IPS-20b (cell line): Measurements from ENCODE around the gene MB.
"Not testable (repeated sequence)": the region's sequence is repeated elsewhere in the genome, so short reads cannot be mapped to it uniquely, and the experiment has no call there.

Experiments used
- H3K27ac ChIP-seq: one replicate; pipeline ENCODE4 v1.5.1; 2013; ENCODE audit warnings: low read length
- H3K27me3 ChIP-seq: 2 replicates; pipeline ENCODE4 v1.6.1; 2013; ENCODE audit warnings: mild to moderate bottlenecking, low read length, inconsistent platforms; ENCODE audit not compliant: insufficient read depth
- H3K36me3 ChIP-seq: 2 replicates; pipeline ENCODE4 v1.6.1; 2013; ENCODE audit warnings: low read depth, mild to moderate bottlenecking, inconsistent platforms, low read length, moderate library complexity; ENCODE audit not compliant: insufficient read depth
- H3K4me1 ChIP-seq: 2 replicates; pipeline ENCODE4 v1.6.1; 2013; ENCODE audit warnings: mild to moderate bottlenecking, control low read depth, inconsistent platforms, low read length, moderate library complexity; ENCODE audit not compliant: insufficient read depth
- H3K4me3 ChIP-seq: 2 replicates; pipeline ENCODE4 v1.5.1; 2013; ENCODE audit warnings: mild to moderate bottlenecking, low read length, inconsistent platforms
- H3K9ac ChIP-seq: 2 replicates; pipeline ENCODE4 v1.6.1; 2013; ENCODE audit warnings: low read depth, mild to moderate bottlenecking, inconsistent platforms, low read length, moderate library complexity
- H3K9me3 ChIP-seq: 2 replicates; pipeline ENCODE4 v1.6.1; 2013; ENCODE audit warnings: mild to moderate bottlenecking, low read depth, low read length, inconsistent platforms; ENCODE audit not compliant: insufficient read depth

The MB gene

GRCh38 chr22:35623885-35624284 is 6.8 kb upstream of the MB start:
- H3K4me1 ChIP-seq, H3K27ac ChIP-seq: not testable (repeated sequence)

GRCh38 chr22:35622191-35622913 is 5.2 kb upstream of the MB start:
- Histone ChIP-seq H3K27ac (no peak overlapping the region), H3K27me3 (no peaks in the 10 kb centered on the region), H3K4me1 (peaks cover 5% of the 10 kb centered on the region; the same call in 1 of the 2 replicates), H3K9me3 (no peaks in the 10 kb centered on the region), H3K36me3 (no peaks in the 10 kb centered on the region), H3K4me3 (no peak overlapping the region), H3K9ac (no peak overlapping the region)

More at GRCh38 chr22:35623885-35624284, 6.8 kb upstream of the MB start:
- not testable (repeated sequence) for H3K4me3 ChIP-seq, H3K9ac ChIP-seq, H3K36me3 ChIP-seq, H3K27me3 ChIP-seq, H3K9me3 ChIP-seq

GRCh38 chr22:35621451-35621850 is 4.3 kb upstream of the MB start:
- H3K27ac ChIP-seq = no peak overlapping the region

GRCh38 chr22:35620624-35621251 is 3.6 kb upstream of the MB start:
- Histone ChIP-seq H3K4me1 (peaks cover 5% of the 10 kb centered on the region; the same call in 1 of the 2 replicates), H3K9ac (no peak overlapping the region), H3K27ac (no peak overlapping the region), H3K4me3 (no peak overlapping the region), H3K36me3 (no peaks in the 10 kb centered on the region), H3K27me3 (no peaks in the 10 kb centered on the region), H3K9me3 (no peaks in the 10 kb centered on the region)

More at GRCh38 chr22:35621451-35621850, 4.3 kb upstream of the MB start:
- H3K4me1 ChIP-seq = peaks cover 5% of the 10 kb centered on the region; the same call in 1 of the 2 replicates
- H3K9me3 ChIP-seq = no peaks in the 10 kb centered on the region
- H3K27me3 ChIP-seq = no peaks in the 10 kb centered on the region
- H3K4me3 ChIP-seq = no peak overlapping the region
- no peaks in the 10 kb centered on the region for H3K36me3 ChIP-seq
- no peak overlapping the region for H3K9ac ChIP-seq

GRCh38 chr22:35619336-35620094 is 2.4 kb upstream of the MB start:
- Histone ChIP-seq H3K36me3 (no peaks in the 10 kb centered on the region), H3K9me3 (no peaks in the 10 kb centered on the region), H3K27me3 (no peaks in the 10 kb centered on the region), H3K4me3 (no peak overlapping the region), H3K27ac (no peak overlapping the region), H3K9ac (no peak overlapping the region), H3K4me1 (peaks cover 5% of the 10 kb centered on the region; the same call in 1 of the 2 replicates)

GRCh38 chr22:35618427-35619223 is 1.5 kb upstream of the MB start:
- Histone ChIP-seq H3K9me3 (no peaks in the 10 kb centered on the region), H3K9ac (no peak overlapping the region), H3K4me3 (no peak overlapping the region), H3K36me3 (no peaks in the 10 kb centered on the region), H3K27ac (no peak overlapping the region), H3K4me1 (peaks cover 5% of the 10 kb centered on the region; the same call in 1 of the 2 replicates), H3K27me3 (no peaks in the 10 kb centered on the region)

GRCh38 chr22:35616043-35616442 is 1.1 kb downstream of the MB start:
- no peak overlapping the region for H3K27ac ChIP-seq
- no peaks in the 10 kb centered on the region for H3K36me3 ChIP-seq
- H3K27me3 ChIP-seq = no peaks in the 10 kb centered on the region
- no peaks in the 10 kb centered on the region for H3K4me1 ChIP-seq
- no peaks in the 10 kb centered on the region for H3K9me3 ChIP-seq
- no peak overlapping the region for H3K4me3 ChIP-seq
- H3K9ac ChIP-seq = no peak overlapping the region

- Histone ChIP-seq H3K9ac (no peak overlapping the region), H3K4me3 (no peak overlapping the region), H3K9me3 (no peaks in the 10 kb centered on the region), H3K36me3 (no peaks in the 10 kb centered on the region), H3K27me3 (no peaks in the 10 kb centered on the region), H3K27ac (no peak overlapping the region), H3K4me1 (no peaks in the 10 kb centered on the region)
These were observed 2.0 kb downstream of the MB start for GRCh38 chr22:35615156-35615555.

- no peak overlapping the region for H3K27ac ChIP-seq
- H3K9me3 ChIP-seq = no peaks in the 10 kb centered on the region
- H3K4me1 ChIP-seq = no peaks in the 10 kb centered on the region
- no peak overlapping the region for H3K9ac ChIP-seq
- H3K4me3 ChIP-seq = no peak overlapping the region
- no peaks in the 10 kb centered on the region for H3K36me3 ChIP-seq
- H3K27me3 ChIP-seq = no peaks in the 10 kb centered on the region
These were observed 2.7 kb downstream of the MB start for GRCh38 chr22:35614404-35614803.

GRCh38 chr22:35612903-35613302 is 4.2 kb downstream of the MB start:
- H3K27me3 ChIP-seq = no peaks in the 10 kb centered on the region
- no peaks in the 10 kb centered on the region for H3K4me1 ChIP-seq
- H3K27ac ChIP-seq = no peak overlapping the region
- H3K4me3 ChIP-seq = no peak overlapping the region
- H3K9ac ChIP-seq = no peak overlapping the region
- no peaks in the 10 kb centered on the region for H3K9me3 ChIP-seq
- no peaks in the 10 kb centered on the region for H3K36me3 ChIP-seq

GRCh38 chr22:35611891-35612576 is 5.1 kb downstream of the MB start:
- Histone ChIP-seq H3K9ac (no peak overlapping the region), H3K36me3 (no peaks in the 10 kb centered on the region), H3K4me3 (no peak overlapping the region), H3K27me3 (no peaks in the 10 kb centered on the region), H3K4me1 (no peaks in the 10 kb centered on the region), H3K27ac (no peak overlapping the region), H3K9me3 (no peaks in the 10 kb centered on the region)
